ENCODE results near the gene CFAP77. TPM values are rescaled to one million over a fixed set of nuclear protein-coding genes. Genes with fewer than 3 reads are reported as not detected.

CFAP77 gene
- total and polyA plus RNA-seq, 2 of the 8 experiments (the other 6 are each of a cell fraction or from before 2014, with no cell fraction given), result 0.63 to 0.97 TPM

DNA sequence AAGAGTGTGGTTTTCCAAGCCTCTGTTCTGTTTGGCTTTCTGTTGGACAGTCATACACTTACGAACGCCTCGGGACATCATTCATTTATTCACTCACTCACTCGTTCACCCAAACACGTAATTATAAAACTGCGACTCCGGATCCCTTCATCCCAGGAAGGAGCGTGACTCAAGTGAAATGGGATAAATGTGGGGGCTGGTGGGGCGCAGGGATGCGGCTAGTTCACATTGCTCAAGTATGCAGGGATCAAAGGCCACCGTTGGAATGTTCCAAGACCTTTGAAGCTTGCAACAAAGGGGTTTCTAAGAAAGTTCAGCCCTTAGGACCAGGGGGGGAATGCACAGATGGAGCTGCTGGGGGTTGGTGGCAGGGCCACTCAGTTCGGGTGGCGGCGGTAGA is 64.2 kb downstream of the CFAP77 start:
- Histone ChIP-seq H3K9ac (replicated peaks in 1 of 4; ENCODE audit: extremely low read depth in 1 of 4, low read depth in 3 of 4, low read length in 3 of 4) (no peak overlapping the region), H4K8ac (ENCODE audit: extremely low read depth, insufficient read depth, low read length) (no peak overlapping the region), H2AK5ac (ENCODE audit: low read depth, low read length) (no peak overlapping the region), H3K4me2 (ENCODE audit: insufficient read depth in 1 of 2, low read depth in 2 of 2, low read length in 2 of 2) (no peak overlapping the region), H3K79me1 (ENCODE audit: low read depth, low read length) (no peaks in the 10 kb centered on the region), H3K56ac (replicated peaks; ENCODE audit: insufficient read length, low read depth, low read length) (no peak overlapping the region), H4K5ac (ENCODE audit: insufficient read length, low read depth, low read length) (no peak overlapping the region), H3K4me3 (ENCODE audit: extremely low read depth in 1 of 4, insufficient read depth in 2 of 4, low read depth in 3 of 4, low read length in 4 of 4) (no peak overlapping the region), H4K20me1 (replicated peaks in 1 of 2; ENCODE audit: control insufficient read depth in 1 of 2, insufficient read depth in 2 of 2, low read length in 2 of 2) (peaks cover 0 to 1% of the 10 kb centered on the region in 2 experiments), H2BK15ac (ENCODE audit: low read length) (no peak overlapping the region), H3K14ac (ENCODE audit: insufficient read length) (no peak overlapping the region), H3K36me3 (ENCODE audit: control insufficient read depth in 2 of 4, insufficient read depth in 4 of 4, low read length in 3 of 4) (no peaks in the 10 kb centered on the region), H3K23ac (ENCODE audit: insufficient read length) (no peak overlapping the region), H2BK5ac (ENCODE audit: low read depth, low read length) (no peak overlapping the region), H3K4ac (replicated peaks; ENCODE audit: insufficient read length, low read depth, low read length) (no peak overlapping the region), H2BK12ac (ENCODE audit: low read depth, low read length) (no peak overlapping the region), H2BK120ac (replicated peaks; ENCODE audit: low read depth, low read length) (no peak overlapping the region), H4K91ac (replicated peaks; ENCODE audit: insufficient read length, low read length) (no peak overlapping the region), H3K18ac (ENCODE audit: extremely low read depth, low read length) (no peak overlapping the region), H3K4me1 (replicated peaks in 1 of 4; ENCODE audit: control insufficient read depth in 3 of 4, insufficient read depth in 4 of 4, low read length in 3 of 4) (no peaks in the 10 kb centered on the region), H3K79me2 (ENCODE audit: control insufficient read depth in 1 of 2, insufficient read depth in 2 of 2, low read length in 2 of 2) (no peaks in the 10 kb centered on the region), H3K27me3 (replicated peaks in 1 of 4; ENCODE audit: control insufficient read depth in 3 of 4, extremely low read depth in 1 of 4, insufficient read depth in 3 of 4, low read length in 3 of 4) (no peaks in the 10 kb centered on the region), H2BK20ac (ENCODE audit: low read length) (no peak overlapping the region), H3K9me3 (ENCODE audit: insufficient read depth in 2 of 2, low read depth in 1 of 2, low read length in 1 of 2) (no peaks in the 10 kb centered on the region), H3K23me2 (ENCODE audit: low read depth, low read length) (no peaks in the 10 kb centered on the region), H2AFZ (ENCODE audit: low read length) (no peak overlapping the region), H3K27ac (ENCODE audit: low read depth, low read length) (no peak overlapping the region)
- ChIA-PET CTCF (ENCODE audit: partially characterized antibody) (interaction anchor here (1.0 to 1.6 kb wide), 8 partner anchors 11 to 101 kb away, joined by 3 to 8 read pairs (median 4); no protein-coding TSS in a partner anchor), POLR2A (ENCODE audit: partially characterized antibody) (interaction anchor here (1.0 to 1.4 kb wide), 2 partner anchors 18 to 23 kb away, joined by 3 read pairs; no protein-coding TSS in a partner anchor)
- no peak for DNase-seq (ENCODE audit: low read depth in 1 of 2, low spot score in 2 of 2)
- WGBS, 2 experiments (ENCODE audit: extremely low coverage in 1 of 2, insufficient coverage in 1 of 2, insufficient read length in 1 of 2, insufficient replicate concordance in 2 of 2, low coverage in 1 of 2, low lambda C conversion rate in 2 of 2, missing lambda C conversion rate in 1 of 2), result 82 to 100% methylated on average over 6 to 14 of the region's 14 CpGs
- TF ChIP-seq RNF2 (IDR thresholded peaks at IDR 0.05; ENCODE audit: borderline replicate concordance, low read depth, low read length, missing control alignments, poor library complexity, severe bottlenecking) (no peak), ASH2L (IDR thresholded peaks at IDR 0.05; ENCODE audit: low read length) (no peak), POLR2AphosphoS5 (IDR thresholded peaks at IDR 0.05; ENCODE audit: low read depth, low read length) (no peak), ATF2 (IDR thresholded peaks at IDR 0.05; ENCODE audit: low read length) (no peak), YY1 (IDR thresholded peaks at IDR 0.05; ENCODE audit: low read depth, low read length) (no peak), POLR2A (IDR thresholded peaks at IDR 0.05; ENCODE audit: control extremely low read depth in 1 of 2, low read depth in 2 of 2, low read length in 2 of 2) (no peak), SP1 (IDR thresholded peaks at IDR 0.05; ENCODE audit: low read depth, low read length) (no peak), SIRT6 (IDR thresholded peaks at IDR 0.05; ENCODE audit: low read length) (no peak), USF2 (IDR thresholded peaks at IDR 0.05; ENCODE audit: low read length) (no peak)
- no peak for FAIRE-seq

Measured in H1 (cell line).